A673 (cell line): ENCODE data around the gene PSMA1. TPM values are rescaled to one million over a fixed set of nuclear protein-coding genes. Genes with fewer than 3 reads are reported as not detected.
"Not testable (repeated sequence)": the region's sequence is repeated elsewhere in the genome, so short reads cannot be mapped to it uniquely, and the experiment has no call there.

Source experiments
- Bru-seq: library from RNA; stranded (reverse); fragments of 400-500 nt; gene quantifications from one replicate; lab custom pipeline; 2021; lab: Mats Ljungman, UMichigan
- BruChase-seq, 2 experiments: library from RNA; stranded (reverse); fragments of 400-500 nt; gene quantifications; one replicate each; lab custom pipeline; 2021; lab: Mats Ljungman, UMichigan
- BruUV-seq: library from RNA; stranded (reverse); fragments of 400-500 nt; replicated peaks from 2 replicates; lab custom pipeline; 2021; lab: Mats Ljungman, UMichigan
- CTCF ChIA-PET: fragments of 300-600 bp; sonication (Branson Sonifier 250); formaldehyde crosslinking; loops from one replicate; lab custom pipeline; 2022; ENCODE audit warnings: antibody characterized with exemption; lab: Charles Lee
- POLR2A ChIA-PET: fragments of 300-600 bp; sonication (Branson Sonifier 250); formaldehyde crosslinking; loops from one replicate; lab custom pipeline; 2022; ENCODE audit warnings: antibody characterized with exemption; ENCODE audit not compliant: low non-redundant PET; lab: Charles Lee
- DNase-seq: peaks from one replicate; pipeline ENCODE4 v3.0.0-alpha.2; 2015; ENCODE audit warnings: low spot score
- H3K27ac ChIP-seq: fragments of 200-600 bp; sonication (generic); 2 replicates; pipeline ENCODE4 v1.5.1; 2016; ENCODE audit warnings: mixed run types, low read depth, mild to moderate bottlenecking, mixed read lengths, antibody characterized with exemption, low read length; ENCODE audit not compliant: poor library complexity, severe bottlenecking
- H3K27me3 ChIP-seq: fragments of 200-600 bp; sonication (generic); replicated peaks from 2 replicates; pipeline ENCODE4 v1.6.1; 2017; ENCODE audit warnings: mixed run types, low read depth, mild to moderate bottlenecking, mixed read lengths, antibody characterized with exemption, low read length; ENCODE audit not compliant: insufficient read depth, poor library complexity
- H3K36me3 ChIP-seq: fragments of 200-600 bp; sonication (generic); 2 replicates; pipeline ENCODE4 v1.6.1; 2016; ENCODE audit warnings: mixed run types, mild to moderate bottlenecking, mixed read lengths, antibody characterized with exemption, low read length; ENCODE audit not compliant: insufficient read depth, poor library complexity, severe bottlenecking
- H3K4me1 ChIP-seq: fragments of 200-600 bp; sonication (generic); 2 replicates; pipeline ENCODE4 v1.6.1; 2017; ENCODE audit warnings: mixed run types, mild to moderate bottlenecking, mixed read lengths, antibody characterized with exemption, low read length; ENCODE audit not compliant: insufficient read depth, poor library complexity, severe bottlenecking
- H3K4me3 ChIP-seq: fragments of 200-600 bp; sonication (generic); 2 replicates; pipeline ENCODE4 v1.5.1; 2016; ENCODE audit warnings: low read depth, mixed run types, mild to moderate bottlenecking, mixed read lengths, low read length; ENCODE audit not compliant: poor library complexity, severe bottlenecking
- H3K9me3 ChIP-seq: fragments of 200-600 bp; sonication (generic); 2 replicates; pipeline ENCODE4 v1.6.1; 2016; ENCODE audit warnings: mixed run types, low read depth, mild to moderate bottlenecking, mixed read lengths, antibody characterized with exemption, low read length; ENCODE audit not compliant: poor library complexity, severe bottlenecking
- CTCF ChIP-seq: fragments of 300-800, 200-600 bp; sonication (generic); conservative IDR thresholded peaks from 2 replicates; pipeline ENCODE4 v1.5.1; 2017; ENCODE audit warnings: low read depth, mild to moderate bottlenecking, antibody characterized with exemption, low read length, moderate library complexity, mixed read lengths
- EZH2 ChIP-seq: fragments of 200-600 bp; sonication (generic); IDR thresholded peaks from 2 replicates; pipeline ENCODE4 v1.6.1; 2017; ENCODE audit warnings: borderline replicate concordance, low read depth, mild to moderate bottlenecking, mixed read lengths, antibody characterized with exemption, low read length; ENCODE audit not compliant: poor library complexity, severe bottlenecking
- intact Hi-C: fragments of 100-400 bp; cut with micrococcal nuclease; formaldehyde crosslinking; loops from one replicate; pipeline ENCODE4 v1.10.0; 2022; ENCODE audit not compliant: unreplicated experiment
- long read RNA-seq: library from polyadenylated mRNA; stranded (forward); transcript quantifications from one replicate; pipeline ENCODE4 v2.0.0, GENCODE V29; 2022
- total RNA-seq: library from RNA; stranded (reverse); gene quantifications from 2 replicates; pipeline ENCODE4 v1.2.3, GENCODE V29; 2021

The PSMA1 gene
- total RNA-seq (238 and 267 TPM in 2 replicates), Bru-seq, nascent RNA (percentile 35 among the genes with signal in this experiment), BruChase-seq, experiment 1, labeled RNA remaining after a 2-hour chase (percentile 38 among the genes with signal in this experiment), BruChase-seq, experiment 2, labeled RNA remaining after a 6-hour chase (percentile 47 among the genes with signal in this experiment)
- long read RNA-seq, transcript PSMA1-209 (10 exons, 1,527 nt): minor isoform, 20 of 479 reads
- long read RNA-seq, transcript PSMA1-201 (10 exons, 1,505 nt): major isoform, 386 of 479 reads
- long read RNA-seq, partial matches to known transcripts: 6 of 479 reads
- long read RNA-seq, other reads (novel, unspliced or antisense): 66 of 479 reads

GRCh38 chr11:14519917-14520746 lies at the start of gene PSMA1:
Gene PSMA1, minus strand, starts transcription at chr11:14520386. Its CDS starts 87 bp downstream, at chr11:14520299.
- no TSS peak for BruUV-seq
- intact Hi-C loops: loop anchor here (5.0 kb wide), 1 partner anchor 372 kb away; the partner anchor contains the start of gene CYP2R1

GRCh38 chr11:14569516-14569915 lies 49.3 kb upstream of the PSMA1 start:
- DNase-seq, H3K27me3 ChIP-seq, H3K36me3 ChIP-seq, H3K27ac ChIP-seq, intact Hi-C loops, CTCF ChIA-PET, H3K4me1 ChIP-seq, BruUV-seq, POLR2A ChIA-PET, H3K9me3 ChIP-seq, H3K4me3 ChIP-seq: not testable (repeated sequence)

More at GRCh38 chr11:14519917-14520746, at the start of gene PSMA1:
- Histone ChIP-seq H3K27ac (peak within 1 kb of the TSS; percentile 94), H3K36me3 (peaks cover 30% of the 10 kb centered on the region), H3K9me3 (no peaks in the 10 kb centered on the region), H3K4me3 (peak within 1 kb of the TSS; percentile 76), H3K27me3 (no peaks in the 10 kb centered on the region), H3K4me1 (peaks cover 8% of the 10 kb centered on the region)
- CTCF ChIA-PET: interaction anchor here (1.1 kb wide), 1 partner anchor 220 kb away, joined by 3 read pairs; no protein-coding TSS in a partner anchor
- DNase-seq: peak; percentile 98
- POLR2A ChIA-PET: no interaction called here
- TF ChIP-seq EZH2: no peak
- no peak for TF ChIP-seq CTCF

- Histone ChIP-seq H3K4me1 (no peaks in the 10 kb centered on the region), H3K4me3 (no peak overlapping the region), H3K36me3 (no peaks in the 10 kb centered on the region), H3K27me3 (no peaks in the 10 kb centered on the region), H3K9me3 (no peaks in the 10 kb centered on the region), H3K27ac (no peak overlapping the region)
- POLR2A ChIA-PET: no interaction called here
- TF ChIP-seq EZH2 (no peak), CTCF (no peak)
- intact Hi-C loops: no loop called here
- no TSS peak for BruUV-seq
- DNase-seq: no peak
- CTCF ChIA-PET: no interaction called here
Observed at GRCh38 chr11:14567064-14567651, 47.0 kb upstream of the PSMA1 start.
